GM18951 (cell line): ENCODE measurements around the gene RPS14.

Source experiments
- POLR2A ChIP-seq: IDR thresholded peaks from 4 replicates; pipeline ENCODE4 v1.6.1; 2011; ENCODE audit warnings: mild to moderate bottlenecking; ENCODE audit not compliant: insufficient read length, insufficient read depth; ENCODE audit errors: extremely low read depth
- in situ Hi-C: fragments of 300-500 bp; cut with MboI; formaldehyde crosslinking; loops from one replicate; pipeline ENCODE4 v1.12.0; 2022; ENCODE audit warnings: low sequenced_read_pairs, mixed read lengths, inconsistent platforms; ENCODE audit not compliant: unreplicated experiment

The RPS14 gene

DNA sequence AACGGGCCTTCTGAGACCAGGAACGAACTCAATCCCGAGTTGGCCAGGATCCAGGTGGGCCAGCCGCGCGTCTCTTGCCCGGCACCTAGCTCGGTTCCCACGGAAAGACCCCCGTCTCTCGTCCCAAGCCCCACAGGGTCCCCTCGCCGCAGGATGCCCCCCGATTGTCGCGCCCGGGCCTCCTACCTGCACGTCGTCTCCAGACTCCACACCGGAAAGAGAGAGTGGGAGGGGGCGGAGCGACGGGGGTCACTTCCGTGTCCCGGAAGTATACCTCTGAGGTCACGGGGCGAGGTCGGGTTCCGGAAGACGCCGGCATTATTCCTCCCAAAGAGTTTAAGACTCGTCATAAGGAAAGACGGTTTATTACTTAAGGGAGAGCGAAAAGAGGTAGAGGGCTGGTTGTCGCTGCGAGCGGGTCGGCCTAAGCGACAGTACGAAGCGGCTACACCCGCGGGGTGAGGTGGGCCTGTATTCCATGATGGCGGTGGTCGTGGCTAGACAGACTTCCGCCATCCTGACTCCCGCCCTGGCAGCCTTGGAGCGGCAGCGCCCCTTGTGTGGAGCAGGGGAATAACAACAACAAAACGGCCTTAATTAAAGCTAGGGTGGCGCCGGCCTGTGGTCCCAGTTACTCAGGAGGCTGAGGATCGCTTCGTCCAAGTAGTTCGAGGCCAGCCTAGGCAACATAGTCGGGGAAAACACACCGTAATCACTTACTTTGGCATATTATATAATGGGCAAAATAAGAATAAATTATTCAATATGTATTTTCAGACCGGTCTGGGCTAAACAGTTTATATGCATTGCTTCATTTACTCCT, at the start of gene RPS14:
RPS14 (minus strand) TSS at position 223 of the 823 bp plus-strand sequence. CDS start 2,006 bp downstream, outside the sequence.
- peak; percentile 97 for TF ChIP-seq POLR2A
- in situ Hi-C loops: loop anchor here (10.0 kb wide), 1 partner anchor 95 kb away; no protein-coding TSS in a partner anchor

- no peak for TF ChIP-seq POLR2A
- in situ Hi-C loops: no loop called here
Observed at GRCh38 chr5:150498971-150499370, 49.4 kb upstream of the RPS14 start.

DNA sequence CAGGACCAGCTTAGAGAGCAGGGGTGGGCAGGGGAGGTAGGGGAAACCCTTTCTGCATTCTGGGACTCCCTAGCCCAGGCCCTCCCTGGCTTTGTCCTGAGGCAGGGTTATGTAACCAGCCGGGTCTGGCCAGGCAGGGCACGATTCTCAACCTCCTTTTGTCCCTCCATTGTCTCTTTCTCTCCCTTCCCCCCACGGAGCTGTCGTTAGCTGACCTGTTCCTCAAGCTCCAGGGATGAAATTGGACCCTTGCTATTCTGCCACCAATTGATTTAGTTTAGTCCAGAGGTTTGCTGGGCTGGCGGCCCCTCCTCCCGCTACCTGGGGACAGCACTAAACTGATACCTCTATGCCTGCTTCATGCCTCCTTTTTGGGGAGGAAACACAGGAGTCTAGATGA, 49.0 kb upstream of the RPS14 start:
- in situ Hi-C loops: no loop called here
- TF ChIP-seq POLR2A: no peak

GRCh38 chr5:150497989-150498317, 48.4 kb upstream of the RPS14 start:
- in situ Hi-C loops: no loop called here
- no peak for TF ChIP-seq POLR2A

- in situ Hi-C loops: no loop called here
- no peak for TF ChIP-seq POLR2A
Observed at GRCh38 chr5:150497274-150497988, 47.9 kb upstream of the RPS14 start.

DNA sequence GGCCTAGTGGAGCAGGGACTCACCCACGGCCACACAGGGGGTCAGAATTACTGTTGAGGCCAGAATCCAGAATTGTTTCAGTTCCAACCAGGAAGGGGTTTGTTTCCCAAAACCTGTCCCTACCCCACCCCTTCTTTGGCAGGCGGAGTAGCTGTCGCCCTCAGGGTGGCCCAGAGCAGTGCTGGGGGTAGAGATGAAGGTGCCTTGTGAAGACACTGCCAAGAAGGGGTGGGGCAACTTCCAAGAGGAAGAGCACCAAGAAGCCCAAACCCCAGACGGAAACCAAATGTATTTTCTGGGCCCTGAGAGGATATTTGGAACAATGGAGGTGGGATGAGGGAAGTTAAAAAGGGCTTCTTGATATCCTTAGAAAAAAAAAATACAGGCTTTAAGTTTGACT, 47.0 kb upstream of the RPS14 start:
- in situ Hi-C loops: no loop called here
- no peak for TF ChIP-seq POLR2A

- no peak for TF ChIP-seq POLR2A
- in situ Hi-C loops: no loop called here
Observed at GRCh38 chr5:150496098-150496497, 46.6 kb upstream of the RPS14 start.

DNA sequence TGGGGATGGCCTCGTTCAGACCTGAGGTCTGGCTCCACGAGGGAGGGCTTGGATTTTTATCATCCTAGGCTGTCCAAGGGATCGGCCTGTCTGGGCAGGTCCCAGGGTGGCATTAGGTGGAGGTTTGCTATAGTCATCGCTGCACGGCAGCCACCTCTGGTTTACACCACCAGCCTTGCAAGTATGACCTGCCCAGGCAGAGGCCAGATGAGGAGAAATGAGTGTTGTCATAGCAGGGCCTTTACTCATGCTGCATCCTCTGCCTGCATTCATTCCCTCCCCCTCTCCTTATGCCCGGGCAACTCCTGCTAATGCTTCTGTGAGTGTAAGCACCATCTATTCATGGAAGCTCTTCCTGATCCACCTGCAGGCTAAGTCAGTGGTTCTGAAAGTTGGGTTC, 43.1 kb upstream of the RPS14 start:
- in situ Hi-C loops: no loop called here
- TF ChIP-seq POLR2A: no peak

DNA sequence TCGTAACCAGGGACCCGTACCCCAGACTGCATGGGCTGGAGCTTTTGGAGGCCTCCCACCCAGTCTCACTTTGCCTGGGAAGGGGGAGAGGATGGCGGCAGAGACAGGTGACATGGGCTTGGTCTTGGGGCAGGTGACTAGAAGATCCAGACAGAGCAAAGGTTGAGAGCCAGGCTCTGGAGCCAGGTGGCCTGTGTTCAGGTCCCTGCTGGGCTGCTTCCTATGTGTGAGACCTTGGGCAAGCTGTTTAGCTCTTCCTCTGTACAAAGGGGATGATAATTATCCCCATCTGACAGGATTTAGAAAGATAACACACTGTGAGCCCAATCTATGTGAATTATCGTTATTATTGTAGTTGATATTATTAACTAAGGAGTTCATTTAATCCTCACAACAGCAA, 42.3 kb upstream of the RPS14 start:
- in situ Hi-C loops: no loop called here
- TF ChIP-seq POLR2A: no peak

- TF ChIP-seq POLR2A: no peak
- in situ Hi-C loops: no loop called here
Observed at GRCh38 chr5:150490754-150491153, 41.2 kb upstream of the RPS14 start.

DNA sequence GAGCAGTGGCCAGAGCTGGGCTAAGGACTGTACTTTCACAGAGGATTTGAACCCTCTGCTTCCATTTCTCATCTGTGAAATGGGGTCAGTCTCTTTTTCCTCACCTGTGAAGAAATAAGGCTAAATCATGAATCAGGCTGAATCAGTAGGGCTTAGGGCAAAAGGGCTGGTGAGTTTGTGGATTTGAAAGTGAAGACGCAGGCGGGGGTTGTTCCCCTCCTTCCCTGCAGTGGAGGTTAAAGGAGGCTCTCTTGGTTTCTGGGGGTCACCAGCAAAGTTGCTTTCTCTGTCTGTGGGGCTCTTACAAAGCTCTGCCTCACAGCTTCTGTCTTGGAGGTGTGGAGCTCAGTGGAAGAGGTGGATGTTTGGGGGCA, 40.7 kb upstream of the RPS14 start:
- in situ Hi-C loops: no loop called here
- TF ChIP-seq POLR2A: no peak

DNA sequence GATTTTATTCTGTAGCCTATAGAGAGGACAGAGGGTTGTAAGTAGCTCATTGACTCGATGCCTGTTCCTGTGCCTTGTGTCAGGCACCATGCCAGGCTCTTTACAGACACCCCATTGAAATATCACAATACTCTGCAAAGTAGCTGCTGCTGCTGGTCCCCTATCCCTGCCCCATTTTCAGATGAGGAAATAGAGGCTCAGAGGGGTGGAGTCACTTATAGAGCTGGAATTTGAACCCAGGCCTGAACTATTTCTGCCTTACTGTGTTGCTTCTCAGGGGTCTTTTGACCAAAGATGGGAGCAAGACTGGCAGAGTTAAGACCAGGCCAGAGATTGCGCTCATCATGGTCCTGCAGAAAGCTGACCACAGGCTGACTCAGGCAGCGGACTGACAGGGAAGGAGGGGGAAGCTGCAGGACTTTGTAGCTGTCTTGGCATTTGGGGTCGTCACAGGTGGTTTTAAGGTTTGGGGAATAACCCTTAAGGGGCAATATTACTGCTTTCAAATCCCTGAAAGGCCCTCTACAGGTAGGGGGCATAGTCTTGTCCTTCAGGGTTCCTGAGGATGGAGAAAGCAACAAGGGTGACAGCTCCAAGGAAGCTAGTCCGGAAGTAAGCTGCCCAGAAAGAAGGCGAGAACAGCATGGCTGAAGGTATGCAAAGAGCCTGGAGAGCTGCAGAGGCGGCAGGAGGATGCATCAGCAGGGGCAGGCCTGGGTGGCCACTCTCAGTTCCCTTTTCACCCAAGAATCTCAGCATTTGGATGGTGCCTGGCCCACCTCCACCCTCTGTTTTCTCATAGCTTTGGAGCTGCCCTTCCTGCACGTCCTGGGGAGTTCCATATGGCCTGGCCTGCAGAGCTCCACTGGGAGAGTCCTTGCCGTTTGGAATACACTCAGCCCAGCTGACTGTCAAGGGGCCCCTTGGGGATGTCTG, 40.1 kb upstream of the RPS14 start:
- in situ Hi-C loops: no loop called here
- no peak for TF ChIP-seq POLR2A
